ENCODE data around the gene PRR5L. TPM values are rescaled to one million over a fixed set of nuclear protein-coding genes. Genes with fewer than 3 reads are reported as not detected.

The PRR5L gene
- polyA plus RNA-seq, 1 of the 3 experiments (the other 2 are of a cell fraction) = 0.46 TPM

GRCh38 chr11:36431429-36432092, 135.5 kb downstream of the PRR5L start (continued):
- TF ChIP-seq PBX3 (IDR thresholded peaks at IDR 0.05) (peak; percentile 68), EP300 (IDR thresholded peaks at IDR 0.05; ENCODE audit: borderline replicate concordance in 1 of 2, low read depth in 1 of 2, low read length in 1 of 2) (peak in 1 of 2 experiments; percentile 61; a peak in 1 of 4 replicates), NFIC (IDR thresholded peaks at IDR 0.05; ENCODE audit: borderline replicate concordance) (peak; percentile 36; the same call in 1 of the 2 replicates)
- TF ChIP-seq, protein P1, sequence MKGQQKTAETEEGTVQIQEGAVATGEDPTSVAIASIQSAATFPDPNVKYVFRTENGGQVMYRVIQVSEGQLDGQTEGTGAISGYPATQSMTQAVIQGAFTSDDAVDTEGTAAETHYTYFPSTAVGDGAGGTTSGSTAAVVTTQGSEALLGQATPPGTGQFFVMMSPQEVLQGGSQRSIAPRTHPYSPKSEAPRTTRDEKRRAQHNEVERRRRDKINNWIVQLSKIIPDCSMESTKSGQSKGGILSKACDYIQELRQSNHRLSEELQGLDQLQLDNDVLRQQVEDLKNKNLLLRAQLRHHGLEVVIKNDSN (IDR thresholded peaks at IDR 0.05; ENCODE audit: borderline replicate concordance, low read depth) = peak; percentile 54; the same call in 1 of the 2 replicates

- Histone ChIP-seq H3K27ac (ENCODE audit: low read depth in 2 of 2, low read length in 1 of 2) (peak overlapping the region in 1 of 2 experiments; percentile 22; a peak in 3 of 4 replicates), H3K9me2 (no peaks in the 10 kb centered on the region), H3K4me2 (no peak overlapping the region), H3K79me2 (ENCODE audit: insufficient read depth) (no peaks in the 10 kb centered on the region), H3F3A (replicated peaks; ENCODE audit: insufficient read depth) (no peaks in the 10 kb centered on the region), H3K9me3 (no peaks in the 10 kb centered on the region), H4K20me1 (ENCODE audit: insufficient read depth) (no peaks in the 10 kb centered on the region), H2AFZ (ENCODE audit: low read depth) (no peak overlapping the region), H3K27me3 (ENCODE audit: insufficient read depth) (no peaks in the 10 kb centered on the region), H3K36me3 (replicated peaks in 1 of 2; ENCODE audit: control insufficient read depth in 1 of 2, insufficient read depth in 2 of 2, low read length in 1 of 2) (no peaks in the 10 kb centered on the region), H3K4me1 (ENCODE audit: control insufficient read depth in 1 of 2, insufficient read depth in 2 of 2, low read depth in 1 of 2, low read length in 1 of 2) (peaks cover 0 to 6% of the 10 kb centered on the region in 2 experiments; a peak in 2 of 4 replicates), H3K4me3 (ENCODE audit: low read depth in 2 of 2, low read length in 1 of 2) (no peak overlapping the region), H3K9ac (no peak overlapping the region)
- POLR2A ChIA-PET = no interaction called here
- CTCF ChIA-PET = interaction anchor here (1.3 kb wide), 1 partner anchor 9 kb away, joined by 3 read pairs; no protein-coding TSS in a partner anchor
- WGBS (ENCODE audit: low lambda C conversion rate) = 51% methylated on average over 2 of the region's 2 CpGs
- no peak for DNase-seq
- TF ChIP-seq, protein P2, sequence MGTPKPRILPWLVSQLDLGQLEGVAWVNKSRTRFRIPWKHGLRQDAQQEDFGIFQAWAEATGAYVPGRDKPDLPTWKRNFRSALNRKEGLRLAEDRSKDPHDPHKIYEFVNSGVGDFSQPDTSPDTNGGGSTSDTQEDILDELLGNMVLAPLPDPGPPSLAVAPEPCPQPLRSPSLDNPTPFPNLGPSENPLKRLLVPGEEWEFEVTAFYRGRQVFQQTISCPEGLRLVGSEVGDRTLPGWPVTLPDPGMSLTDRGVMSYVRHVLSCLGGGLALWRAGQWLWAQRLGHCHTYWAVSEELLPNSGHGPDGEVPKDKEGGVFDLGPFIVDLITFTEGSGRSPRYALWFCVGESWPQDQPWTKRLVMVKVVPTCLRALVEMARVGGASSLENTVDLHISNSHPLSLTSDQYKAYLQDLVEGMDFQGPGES (IDR thresholded peaks at IDR 0.05; ENCODE audit: low read depth, low read length) = no peak
- TF ChIP-seq, protein P1 (IDR thresholded peaks at IDR 0.05; ENCODE audit: borderline replicate concordance, low read depth) = no peak
- no peak for TF ChIP-seq YY1 (IDR thresholded peaks at IDR 0.05; ENCODE audit: low read depth)
- TF ChIP-seq SMC3 (IDR thresholded peaks at IDR 0.05; ENCODE audit: low read depth, low read length) = no peak
- TF ChIP-seq GATA2 (CRISPR knock-in tag; IDR thresholded peaks at IDR 0.05) = no peak
- no peak for TF ChIP-seq NFIC (IDR thresholded peaks at IDR 0.05; ENCODE audit: borderline replicate concordance)
- TF ChIP-seq CTCF (IDR thresholded peaks at IDR 0.05) = no peak
- no peak for TF ChIP-seq FOXJ3 (CRISPR knock-in tag; IDR thresholded peaks at IDR 0.05)
- TF ChIP-seq CHD2 (IDR thresholded peaks at IDR 0.05; ENCODE audit: low read length, partially characterized antibody) = no peak
- TF ChIP-seq PBX3 (IDR thresholded peaks at IDR 0.05) = no peak
- no peak for TF ChIP-seq FOXM1 (IDR thresholded peaks at IDR 0.05; ENCODE audit: low read depth)
- no peak for TF ChIP-seq TAF1 (IDR thresholded peaks at IDR 0.05; ENCODE audit: borderline replicate concordance, low read depth, low read length)
- no peak for TF ChIP-seq FOSL2 (IDR thresholded peaks at IDR 0.05; ENCODE audit: borderline replicate concordance, low read depth)
- no peak for TF ChIP-seq RAD21 (IDR thresholded peaks at IDR 0.05; ENCODE audit: low read length)
- TF ChIP-seq MXI1 (IDR thresholded peaks at IDR 0.05; ENCODE audit: low read depth, low read length) = no peak
- TF ChIP-seq, protein P3, sequence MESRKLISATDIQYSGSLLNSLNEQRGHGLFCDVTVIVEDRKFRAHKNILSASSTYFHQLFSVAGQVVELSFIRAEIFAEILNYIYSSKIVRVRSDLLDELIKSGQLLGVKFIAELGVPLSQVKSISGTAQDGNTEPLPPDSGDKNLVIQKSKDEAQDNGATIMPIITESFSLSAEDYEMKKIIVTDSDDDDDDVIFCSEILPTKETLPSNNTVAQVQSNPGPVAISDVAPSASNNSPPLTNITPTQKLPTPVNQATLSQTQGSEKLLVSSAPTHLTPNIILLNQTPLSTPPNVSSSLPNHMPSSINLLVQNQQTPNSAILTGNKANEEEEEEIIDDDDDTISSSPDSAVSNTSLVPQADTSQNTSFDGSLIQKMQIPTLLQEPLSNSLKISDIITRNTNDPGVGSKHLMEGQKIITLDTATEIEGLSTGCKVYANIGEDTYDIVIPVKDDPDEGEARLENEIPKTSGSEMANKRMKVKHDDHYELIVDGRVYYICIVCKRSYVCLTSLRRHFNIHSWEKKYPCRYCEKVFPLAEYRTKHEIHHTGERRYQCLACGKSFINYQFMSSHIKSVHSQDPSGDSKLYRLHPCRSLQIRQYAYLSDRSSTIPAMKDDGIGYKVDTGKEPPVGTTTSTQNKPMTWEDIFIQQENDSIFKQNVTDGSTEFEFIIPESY (IDR thresholded peaks at IDR 0.05; ENCODE audit: borderline replicate concordance, low read depth) = no peak
- TF ChIP-seq, protein P4, sequence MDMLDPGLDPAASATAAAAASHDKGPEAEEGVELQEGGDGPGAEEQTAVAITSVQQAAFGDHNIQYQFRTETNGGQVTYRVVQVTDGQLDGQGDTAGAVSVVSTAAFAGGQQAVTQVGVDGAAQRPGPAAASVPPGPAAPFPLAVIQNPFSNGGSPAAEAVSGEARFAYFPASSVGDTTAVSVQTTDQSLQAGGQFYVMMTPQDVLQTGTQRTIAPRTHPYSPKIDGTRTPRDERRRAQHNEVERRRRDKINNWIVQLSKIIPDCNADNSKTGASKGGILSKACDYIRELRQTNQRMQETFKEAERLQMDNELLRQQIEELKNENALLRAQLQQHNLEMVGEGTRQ (IDR thresholded peaks at IDR 0.05; ENCODE audit: borderline replicate concordance, low read depth, low read length) = no peak
- no peak for TF ChIP-seq EZH2phosphoT487 (IDR thresholded peaks at IDR 0.05; ENCODE audit: borderline replicate concordance, low read depth)
Observed at GRCh38 chr11:36432093-36432469, 136.0 kb downstream of the PRR5L start.

Measured in SK-N-SH (cell line).